Left ventricle myocardium inferior (tissue), 1 donor: ENCODE measurements around the gene DARS1. TPM values are rescaled to one million over a fixed set of nuclear protein-coding genes. Genes with fewer than 3 reads are reported as not detected.

Experiments
- DNase-seq: peaks from one replicate; pipeline ENCODE4 v3.0.0-alpha.2; 2020
- H3K27ac ChIP-seq: fragments of 200-600 bp; replicated peaks from 2 replicates; pipeline ENCODE4 v1.8.0; 2021
- H3K27me3 ChIP-seq: fragments of 200-600 bp; 2 replicates; pipeline ENCODE4 v1.8.0; 2021; ENCODE audit warnings: low read depth
- H3K36me3 ChIP-seq: fragments of 200-600 bp; 2 replicates; pipeline ENCODE4 v1.8.0; 2021
- H3K4me1 ChIP-seq: fragments of 200-600 bp; 2 replicates; pipeline ENCODE4 v1.8.0; 2021
- H3K4me3 ChIP-seq: fragments of 200-600 bp; 2 replicates; pipeline ENCODE4 v1.8.0; 2021; ENCODE audit warnings: mild to moderate bottlenecking, moderate library complexity
- H3K9me3 ChIP-seq: fragments of 200-600 bp; replicated peaks from 2 replicates; pipeline ENCODE4 v1.8.0; 2021
- CTCF ChIP-seq: fragments of 200-600 bp; IDR thresholded peaks from 2 replicates; pipeline ENCODE4 v1.8.0; 2021; ENCODE audit warnings: antibody characterized with exemption, mild to moderate bottlenecking, borderline replicate concordance
- intact Hi-C: fragments of 100-400 bp; cut with micrococcal nuclease; formaldehyde crosslinking; loops from one replicate; pipeline ENCODE4 v1.11.0; 2022
- total RNA-seq: library from RNA; stranded (reverse); fragmentation: NEBNext Ultra II Directional; extraction: Animal tissue kit (Norgen Biotek cat#: 25700); gene quantifications from one replicate; pipeline ENCODE4 v1.2.1, GENCODE V29; 2021
- donor health status: DM: no; HTN: yes; CAD: no; lungs with severe emphysema.

Gene DARS1
- total RNA-seq, 1 donor from 2014 or later = 56.3 TPM

GRCh38 chr2:135913727-135914365 is 71.6 kb downstream of the DARS1 start:
- Histone ChIP-seq H3K27me3 (no peaks in the 10 kb centered on the region), H3K4me1 (peaks cover 3% of the 10 kb centered on the region), H3K36me3 (peaks cover 44% of the 10 kb centered on the region), H3K9me3 (no peaks in the 10 kb centered on the region), H3K4me3 (no peak overlapping the region), H3K27ac (no peak overlapping the region)
- TF ChIP-seq CTCF = peak; percentile 84
- no peak for DNase-seq
- intact Hi-C loops = no loop called here

- H3K27me3 ChIP-seq = no peaks in the 10 kb centered on the region
- TF ChIP-seq CTCF = no peak
Observed at GRCh38 chr2:135909976-135910375, 75.5 kb downstream of the DARS1 start.

GRCh38 chr2:135905679-135906078 is 79.7 kb downstream of the DARS1 start:
- Histone ChIP-seq H3K9me3 (no peaks in the 10 kb centered on the region), H3K4me3 (no peak overlapping the region), H3K36me3 (peaks cover 67% of the 10 kb centered on the region), H3K27me3 (no peaks in the 10 kb centered on the region), H3K4me1 (peaks cover 4% of the 10 kb centered on the region), H3K27ac (no peak overlapping the region)
- intact Hi-C loops = no loop called here
- DNase-seq = no peak
- TF ChIP-seq CTCF = no peak

More at GRCh38 chr2:135909976-135910375, 75.5 kb downstream of the DARS1 start:
- H3K9me3 ChIP-seq = no peaks in the 10 kb centered on the region
- DNase-seq = no peak
- intact Hi-C loops = no loop called here
- no peak overlapping the region for H3K27ac ChIP-seq
- no peak overlapping the region for H3K4me3 ChIP-seq
- peaks cover 71% of the 10 kb centered on the region for H3K36me3 ChIP-seq
- peaks cover 3% of the 10 kb centered on the region for H3K4me1 ChIP-seq

- intact Hi-C loops = no loop called here
- Histone ChIP-seq H3K4me3 (no peak overlapping the region), H3K27me3 (no peaks in the 10 kb centered on the region), H3K4me1 (peaks cover 4% of the 10 kb centered on the region), H3K9me3 (no peaks in the 10 kb centered on the region), H3K36me3 (peaks cover 56% of the 10 kb centered on the region), H3K27ac (no peak overlapping the region)
- no peak for DNase-seq
- no peak for TF ChIP-seq CTCF
Observed at GRCh38 chr2:135904341-135904989, 81.0 kb downstream of the DARS1 start.

GRCh38 chr2:135903650-135904049 is 81.8 kb downstream of the DARS1 start:
- DNase-seq = no peak

More at GRCh38 chr2:135903650-135904049, 81.8 kb downstream of the DARS1 start:
- H3K4me1 ChIP-seq = peaks cover 4% of the 10 kb centered on the region
- no peak for TF ChIP-seq CTCF
- no peaks in the 10 kb centered on the region for H3K27me3 ChIP-seq
- no peak overlapping the region for H3K4me3 ChIP-seq
- intact Hi-C loops = no loop called here
- H3K36me3 ChIP-seq = peaks cover 50% of the 10 kb centered on the region
- H3K9me3 ChIP-seq = no peaks in the 10 kb centered on the region
- H3K27ac ChIP-seq = no peak overlapping the region
